CD8-positive, alpha-beta memory T cell (primary cell): ENCODE measurements around the gene C6orf136. TPM values are rescaled to one million over a fixed set of nuclear protein-coding genes. Genes with fewer than 3 reads are reported as not detected.
"Not testable (repeated sequence)": the region's sequence is repeated elsewhere in the genome, so short reads cannot be mapped to it uniquely, and the experiment has no call there.

Experiments
- CTCF ChIA-PET: fragments of 350-600 bp; sonication (Branson Sonifier 250); formaldehyde crosslinking; loops from one replicate; lab custom pipeline; 2021; ENCODE audit warnings: antibody characterized with exemption; lab: Charles Lee
- POLR2A ChIA-PET: fragments of 350-600 bp; sonication (Branson Sonifier 250); formaldehyde crosslinking; loops from one replicate; lab custom pipeline; 2021; ENCODE audit warnings: antibody characterized with exemption; lab: Charles Lee
- DNase-seq, 5 donors: peaks; one replicate each; pipeline versions ENCODE4 v3.0.0 to v3.0.0-alpha.2; 2020 to 2022; ENCODE audit warnings: mixed read lengths in 1 of 5
- H3K27ac ChIP-seq: one replicate; pipeline ENCODE4 v1.7.0; 2013; ENCODE audit warnings: low read depth, mild to moderate bottlenecking, low read length, moderate library complexity
- H3K27me3 ChIP-seq: 2 replicates; pipeline ENCODE4 v1.7.0; 2013; ENCODE audit warnings: low read length, mild to moderate bottlenecking; ENCODE audit not compliant: insufficient read depth, poor library complexity, severe bottlenecking
- H3K36me3 ChIP-seq: 2 replicates; pipeline ENCODE4 v1.7.0; 2013; ENCODE audit warnings: mild to moderate bottlenecking, low read length, moderate library complexity; ENCODE audit not compliant: insufficient read depth
- H3K4me1 ChIP-seq: 2 replicates; pipeline ENCODE4 v1.7.0; 2013; ENCODE audit warnings: mild to moderate bottlenecking, low read length, moderate library complexity; ENCODE audit not compliant: insufficient read depth
- H3K4me3 ChIP-seq: 2 replicates; pipeline ENCODE4 v1.7.0; 2013; ENCODE audit warnings: mild to moderate bottlenecking, low read length
- H3K9me3 ChIP-seq: 2 replicates; pipeline ENCODE4 v1.7.0; 2013; ENCODE audit warnings: mild to moderate bottlenecking, low read length
- H3K27ac Mint-ChIP-seq, 8 donors: one replicate each; pipeline ENCODE4 v1.8.0; 2020 to 2021; ENCODE audit warnings: mixed read lengths in 8 of 8, mild to moderate bottlenecking in 6 of 8, inconsistent platforms in 3 of 8, moderate library complexity in 3 of 8
- H3K27me3 Mint-ChIP-seq, 2 donors: one replicate each; pipeline ENCODE4 v1.8.0; 2020 to 2021; ENCODE audit warnings: mixed read lengths in 2 of 2, mild to moderate bottlenecking in 1 of 2, moderate library complexity in 1 of 2
- H3K36me3 Mint-ChIP-seq, 3 donors: one replicate each; pipeline ENCODE4 v1.8.0; 2020 to 2021; ENCODE audit warnings: mixed read lengths in 3 of 3, inconsistent platforms in 1 of 3, mild to moderate bottlenecking in 1 of 3
- H3K4me1 Mint-ChIP-seq, 3 donors: one replicate each; pipeline ENCODE4 v1.8.0; 2020 to 2021; ENCODE audit warnings: mixed read lengths in 3 of 3, inconsistent platforms in 1 of 3, mild to moderate bottlenecking in 1 of 3
- H3K4me3 Mint-ChIP-seq, 7 donors: one replicate each; pipeline ENCODE4 v1.8.0; 2020 to 2021; ENCODE audit warnings: mixed read lengths in 7 of 7, mild to moderate bottlenecking in 6 of 7, moderate library complexity in 4 of 7, inconsistent platforms in 2 of 7
- H3K9me3 Mint-ChIP-seq, 5 donors: one replicate each; pipeline ENCODE4 v1.8.0; 2020 to 2022; ENCODE audit warnings: mixed read lengths in 5 of 5, mild to moderate bottlenecking in 3 of 5, moderate library complexity in 2 of 5, inconsistent platforms in 1 of 5
- polyA plus RNA-seq: library from polyadenylated mRNA; unstranded; fragments of 300-500 nt; fragmentation: Illumina TruSeq; gene quantifications from one replicate; pipeline ENCODE4 v1.2.3, GENCODE V29; 2021
- total RNA-seq, 2 experiments: library from RNA; stranded (reverse); gene quantifications; one replicate each; pipeline ENCODE4 v1.2.3, GENCODE V29; 2021

Gene C6orf136
- total and polyA plus RNA-seq, 3 experiments from 2014 or later = 11.8 to 42.2 (median 35.9) TPM

- Mint-ChIP-seq H3K27me3 (no peaks in the 10 kb centered on the region), H3K27ac (peak overlapping the region in 2 of 8 donors; percentile 66 to 73), H3K4me3 (peak overlapping the region in 2 of 7 donors; percentile 22 to 49), H3K4me1 (peaks cover 13 to 19% (median 15%) of the 10 kb centered on the region in 3 donors), H3K36me3 (peaks cover 0 to 61% (median 22%) of the 10 kb centered on the region in 3 donors), H3K9me3 (no peaks in the 10 kb centered on the region)
- Histone ChIP-seq H3K9me3 (no peaks in the 10 kb centered on the region), H3K4me3 (no peak overlapping the region), H3K27ac (no peak overlapping the region), H3K27me3 (no peaks in the 10 kb centered on the region), H3K36me3 (peaks cover 30% of the 10 kb centered on the region), H3K4me1 (peaks cover 13% of the 10 kb centered on the region)
- ChIA-PET POLR2A (interaction anchor here (1.9 kb wide), 1 partner anchor 33 kb away, joined by 10 read pairs; the partner anchor contains the start of gene MRPS18B), CTCF (interaction anchor here (0.7 kb wide), 1 partner anchor 24 kb away, joined by 3 read pairs; no protein-coding TSS in a partner anchor)
- DNase-seq = no peak
Observed at GRCh38 chr6:30651143-30651542, 4.2 kb downstream of the C6orf136 start.

- no peak for DNase-seq
- Mint-ChIP-seq H3K4me1 (peaks cover 0 to 3% (median 2%) of the 10 kb centered on the region in 3 donors), H3K36me3 (peaks cover 8 to 90% (median 35%) of the 10 kb centered on the region in 3 donors), H3K9me3 (no peaks in the 10 kb centered on the region), H3K27me3 (no peaks in the 10 kb centered on the region), H3K4me3 (peak overlapping the region in 1 of 7 donors; percentile 34), H3K27ac (peak overlapping the region in 5 of 8 donors; percentile 14 to 88 (median 51))
- ChIA-PET POLR2A (no interaction called here), CTCF (interaction anchor here (1.3 kb wide), 1 partner anchor 24 kb away, joined by 3 read pairs; no protein-coding TSS in a partner anchor)
- H3K36me3 ChIP-seq = peaks cover 57% of the 10 kb centered on the region
- H3K27me3 ChIP-seq = no peaks in the 10 kb centered on the region
- no peaks in the 10 kb centered on the region for H3K4me1 ChIP-seq
- no peak overlapping the region for H3K4me3 ChIP-seq
- no peak overlapping the region for H3K27ac ChIP-seq
- H3K9me3 ChIP-seq = no peaks in the 10 kb centered on the region
Observed at GRCh38 chr6:30654798-30655742, 8.1 kb downstream of the C6orf136 start.

- peaks cover 8 to 91% (median 37%) of the 10 kb centered on the region in 3 donors for H3K36me3 Mint-ChIP-seq
- Histone ChIP-seq H3K9me3 (no peaks in the 10 kb centered on the region), H3K36me3 (peaks cover 59% of the 10 kb centered on the region), H3K27ac (no peak overlapping the region), H3K4me3 (no peak overlapping the region), H3K27me3 (no peaks in the 10 kb centered on the region), H3K4me1 (no peaks in the 10 kb centered on the region)
- peak overlapping the region in 4 of 8 donors; percentile 14 to 77 (median 54) for H3K27ac Mint-ChIP-seq
- H3K4me3 Mint-ChIP-seq = no peak overlapping the region
- H3K9me3 Mint-ChIP-seq = no peaks in the 10 kb centered on the region
- POLR2A ChIA-PET = no interaction called here
- no peak for DNase-seq
- CTCF ChIA-PET = interaction anchor here (1.3 kb wide), 2 partner anchors 24 to 114 kb away, joined by 3 to 4 read pairs; no protein-coding TSS in a partner anchor
- H3K27me3 Mint-ChIP-seq = no peaks in the 10 kb centered on the region
- peaks cover 0 to 5% (median 2%) of the 10 kb centered on the region in 3 donors for H3K4me1 Mint-ChIP-seq
Observed at GRCh38 chr6:30655743-30656094, 8.8 kb downstream of the C6orf136 start.

GRCh38 chr6:30656513-30656912 is 9.6 kb downstream of the C6orf136 start:
- DNase-seq = no peak
- Mint-ChIP-seq H3K36me3 (peaks cover 8 to 87% (median 34%) of the 10 kb centered on the region in 3 donors), H3K27me3 (no peaks in the 10 kb centered on the region), H3K4me3 (no peak overlapping the region), H3K9me3 (no peaks in the 10 kb centered on the region), H3K27ac (peak overlapping the region in 2 of 8 donors; percentile 29 to 90), H3K4me1 (peaks cover 0 to 5% (median 2%) of the 10 kb centered on the region in 3 donors)
- Histone ChIP-seq H3K4me1 (no peaks in the 10 kb centered on the region), H3K36me3 (peaks cover 63% of the 10 kb centered on the region), H3K4me3 (no peak overlapping the region), H3K9me3 (no peaks in the 10 kb centered on the region), H3K27ac (no peak overlapping the region), H3K27me3 (no peaks in the 10 kb centered on the region)
- ChIA-PET CTCF (interaction anchor here (1.3 kb wide), 2 partner anchors 23 to 115 kb away, joined by 3 to 4 read pairs; no protein-coding TSS in a partner anchor), POLR2A (no interaction called here)

GRCh38 chr6:30657454-30657853 is 10.5 kb downstream of the C6orf136 start:
- Mint-ChIP-seq H3K4me3 (no peak overlapping the region), H3K27ac (peak overlapping the region in 5 of 8 donors; percentile 39 to 87 (median 70)), H3K4me1 (peaks cover 0 to 5% (median 2%) of the 10 kb centered on the region in 3 donors), H3K36me3 (peaks cover 11 to 87% (median 35%) of the 10 kb centered on the region in 3 donors), H3K27me3 (no peaks in the 10 kb centered on the region), H3K9me3 (no peaks in the 10 kb centered on the region)
- no peak overlapping the region for H3K27ac ChIP-seq
- no peak overlapping the region for H3K4me3 ChIP-seq
- peaks cover 64% of the 10 kb centered on the region for H3K36me3 ChIP-seq
- H3K9me3 ChIP-seq = no peaks in the 10 kb centered on the region
- no peaks in the 10 kb centered on the region for H3K4me1 ChIP-seq
- POLR2A ChIA-PET = interaction anchor here (0.7 kb wide), 1 partner anchor 15 kb away, joined by 3 read pairs; the partner anchor contains the start of gene DHX16
- no peak for DNase-seq
- H3K27me3 ChIP-seq = no peaks in the 10 kb centered on the region
- CTCF ChIA-PET = no interaction called here

GRCh38 chr6:30657922-30658321 is 11.0 kb downstream of the C6orf136 start:
- H3K4me3 Mint-ChIP-seq, H3K9me3 ChIP-seq, H3K4me3 ChIP-seq, H3K4me1 ChIP-seq, H3K27me3 Mint-ChIP-seq, H3K4me1 Mint-ChIP-seq, DNase-seq, H3K27ac ChIP-seq, H3K9me3 Mint-ChIP-seq, H3K27me3 ChIP-seq: not testable (repeated sequence)
- ChIA-PET POLR2A (interaction anchor here (0.7 kb wide), 1 partner anchor 15 kb away, joined by 3 read pairs; the partner anchor contains the start of gene DHX16), CTCF (interaction anchor here (1.1 kb wide), 1 partner anchor 73 kb away, joined by 4 read pairs; no protein-coding TSS in a partner anchor)
- Mint-ChIP-seq H3K27ac (peak overlapping the region in 4 of 8 donors; percentile 39 to 87 (median 74)), H3K36me3 (peaks cover 11 to 87% (median 35%) of the 10 kb centered on the region in 3 donors)
- peaks cover 66% of the 10 kb centered on the region for H3K36me3 ChIP-seq

GRCh38 chr6:30664994-30665767 is 18.2 kb downstream of the C6orf136 start:
- H3K27ac ChIP-seq = no peak overlapping the region
- H3K9me3 ChIP-seq = no peaks in the 10 kb centered on the region
- no peak overlapping the region for H3K4me3 ChIP-seq
- H3K27me3 Mint-ChIP-seq = no peaks in the 10 kb centered on the region
- POLR2A ChIA-PET = no interaction called here
- H3K4me3 Mint-ChIP-seq = no peak overlapping the region
- H3K36me3 Mint-ChIP-seq = peaks cover 4 to 76% (median 8%) of the 10 kb centered on the region in 3 donors
- no peaks in the 10 kb centered on the region for H3K27me3 ChIP-seq
- H3K4me1 ChIP-seq = no peaks in the 10 kb centered on the region
- DNase-seq = no peak
- peaks cover 50% of the 10 kb centered on the region for H3K36me3 ChIP-seq
- peak overlapping the region in 1 of 8 donors; percentile 11 for H3K27ac Mint-ChIP-seq
- H3K9me3 Mint-ChIP-seq = no peaks in the 10 kb centered on the region
- H3K4me1 Mint-ChIP-seq = peaks cover 6 to 12% (median 6%) of the 10 kb centered on the region in 3 donors
- CTCF ChIA-PET = interaction anchor here (0.6 to 2.0 kb wide), 2 partner anchors 14 to 20 kb away, joined by 4 to 8 read pairs; no protein-coding TSS in a partner anchor
